Heart left ventricle (tissue), 13 donors: Measurements from ENCODE around the gene CRYL1.

Experiments used
- POLR2A ChIP-seq, 2 donors: fragments of 450-650 bp; IDR thresholded peaks; one replicate each; pipeline ENCODE4 v1.6.1; 2017; ENCODE audit warnings: antibody characterized with exemption in 2 of 2, mild to moderate bottlenecking in 2 of 2, moderate library complexity in 2 of 2
- TF ChIP-seq, protein P1 (sequence below), 12 donors: fragments of 200-600 bp; sonication (generic) in 4 of 12; IDR thresholded peaks; one replicate each; pipeline versions ENCODE4 v1.5.0 to v1.8.0; 2018 to 2022; ENCODE audit warnings: antibody characterized with exemption in 12 of 12, mild to moderate bottlenecking in 5 of 12
- donor health status: ischemic (EF 13 %, LVEDD 7.1; RV severe dilation, severe dysfunction).
- donor health status: DM: no; HTN: yes; CAD: no.
- donor health status: DM: no; HTN: no; CAD: no.
- donor health status: ischemic (EF 25% LVEDD 6.9; RV normal size, moderate dysfunction).
- donor health status: ischemic (EF 25% LVEDD 5.7; RV mildly dilated, moderate dysfunction).
- donor health status: ischemic (EF 35%, LVEDD 5.7; RV mildly dilated, moderate dysfunction).
- donor health status: nonischemic (EF 11% LVEDD 7.7; RV severe dilation, severe dysfunction).
- donor health status: DM: yes; HTN: yes; CAD: no.
- donor health status: PGD.
- donor health status: ischemic (EF 29% LVEDD 5.4; RV normal size, mild dysfunction).
- donor health status: nonischemic (EF 23%, LVEDD 6.1; RV moderate dilation, normal function).

GRCh38 chr13:20473888-20474287, 51.8 kb downstream of the CRYL1 start:
- TF ChIP-seq POLR2A (IDR thresholded peaks at IDR 0.05): no peak
- TF ChIP-seq, protein P1, sequence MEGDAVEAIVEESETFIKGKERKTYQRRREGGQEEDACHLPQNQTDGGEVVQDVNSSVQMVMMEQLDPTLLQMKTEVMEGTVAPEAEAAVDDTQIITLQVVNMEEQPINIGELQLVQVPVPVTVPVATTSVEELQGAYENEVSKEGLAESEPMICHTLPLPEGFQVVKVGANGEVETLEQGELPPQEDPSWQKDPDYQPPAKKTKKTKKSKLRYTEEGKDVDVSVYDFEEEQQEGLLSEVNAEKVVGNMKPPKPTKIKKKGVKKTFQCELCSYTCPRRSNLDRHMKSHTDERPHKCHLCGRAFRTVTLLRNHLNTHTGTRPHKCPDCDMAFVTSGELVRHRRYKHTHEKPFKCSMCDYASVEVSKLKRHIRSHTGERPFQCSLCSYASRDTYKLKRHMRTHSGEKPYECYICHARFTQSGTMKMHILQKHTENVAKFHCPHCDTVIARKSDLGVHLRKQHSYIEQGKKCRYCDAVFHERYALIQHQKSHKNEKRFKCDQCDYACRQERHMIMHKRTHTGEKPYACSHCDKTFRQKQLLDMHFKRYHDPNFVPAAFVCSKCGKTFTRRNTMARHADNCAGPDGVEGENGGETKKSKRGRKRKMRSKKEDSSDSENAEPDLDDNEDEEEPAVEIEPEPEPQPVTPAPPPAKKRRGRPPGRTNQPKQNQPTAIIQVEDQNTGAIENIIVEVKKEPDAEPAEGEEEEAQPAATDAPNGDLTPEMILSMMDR (IDR thresholded peaks at IDR 0.05): no peak
